IPS-20b (cell line): Measurements from ENCODE around the gene NAA10.

Experiments used
- H3K27ac ChIP-seq: one replicate; pipeline ENCODE4 v1.5.1; 2013; ENCODE audit warnings: low read length
- H3K27me3 ChIP-seq: 2 replicates; pipeline ENCODE4 v1.6.1; 2013; ENCODE audit warnings: mild to moderate bottlenecking, low read length, inconsistent platforms; ENCODE audit not compliant: insufficient read depth
- H3K36me3 ChIP-seq: 2 replicates; pipeline ENCODE4 v1.6.1; 2013; ENCODE audit warnings: low read depth, mild to moderate bottlenecking, inconsistent platforms, low read length, moderate library complexity; ENCODE audit not compliant: insufficient read depth
- H3K4me1 ChIP-seq: 2 replicates; pipeline ENCODE4 v1.6.1; 2013; ENCODE audit warnings: mild to moderate bottlenecking, control low read depth, inconsistent platforms, low read length, moderate library complexity; ENCODE audit not compliant: insufficient read depth
- H3K4me3 ChIP-seq: 2 replicates; pipeline ENCODE4 v1.5.1; 2013; ENCODE audit warnings: mild to moderate bottlenecking, low read length, inconsistent platforms
- H3K9ac ChIP-seq: 2 replicates; pipeline ENCODE4 v1.6.1; 2013; ENCODE audit warnings: low read depth, mild to moderate bottlenecking, inconsistent platforms, low read length, moderate library complexity
- H3K9me3 ChIP-seq: 2 replicates; pipeline ENCODE4 v1.6.1; 2013; ENCODE audit warnings: mild to moderate bottlenecking, low read depth, low read length, inconsistent platforms; ENCODE audit not compliant: insufficient read depth

The NAA10 gene

GRCh38 chrX:153944140-153944799 lies 9.4 kb upstream of the NAA10 start, which contains the start of gene RENBP:
Gene RENBP (minus strand): TSS chrX:153944643. CDS start chrX:153944610, 33 bp downstream.
- no peaks in the 10 kb centered on the region for H3K9me3 ChIP-seq
- no peak within 1 kb of the TSS; the same call in 1 of the 2 replicates for H3K9ac ChIP-seq
- H3K27me3 ChIP-seq = no peaks in the 10 kb centered on the region
- peaks cover 14% of the 10 kb centered on the region for H3K36me3 ChIP-seq
- peak within 1 kb of the TSS; percentile 45; the same call in 1 of the 2 replicates for H3K4me3 ChIP-seq
- peaks cover 5% of the 10 kb centered on the region; the same call in 1 of the 2 replicates for H3K4me1 ChIP-seq
- H3K27ac ChIP-seq = no peak within 1 kb of the TSS

- peaks cover 5% of the 10 kb centered on the region; the same call in 1 of the 2 replicates for H3K4me1 ChIP-seq
- no peaks in the 10 kb centered on the region for H3K9me3 ChIP-seq
- H3K27ac ChIP-seq = no peak overlapping the region
- H3K36me3 ChIP-seq = no peaks in the 10 kb centered on the region
- no peak overlapping the region; the same call in 1 of the 2 replicates for H3K4me3 ChIP-seq
- H3K9ac ChIP-seq = peak overlapping the region; percentile 59; the same call in 1 of the 2 replicates
- H3K27me3 ChIP-seq = no peaks in the 10 kb centered on the region
Measured at GRCh38 chrX:153941336-153942252, 6.8 kb upstream of the NAA10 start.

GRCh38 chrX:153939573-153939972 lies 4.7 kb upstream of the NAA10 start:
- Histone ChIP-seq H3K4me3 (no peak overlapping the region), H3K36me3 (no peaks in the 10 kb centered on the region), H3K9ac (no peak overlapping the region), H3K27ac (no peak overlapping the region), H3K27me3 (no peaks in the 10 kb centered on the region), H3K4me1 (peaks cover 5% of the 10 kb centered on the region; the same call in 1 of the 2 replicates), H3K9me3 (no peaks in the 10 kb centered on the region)

GRCh38 chrX:153938226-153938786 lies 3.5 kb upstream of the NAA10 start:
- H3K36me3 ChIP-seq = no peaks in the 10 kb centered on the region

DNA sequence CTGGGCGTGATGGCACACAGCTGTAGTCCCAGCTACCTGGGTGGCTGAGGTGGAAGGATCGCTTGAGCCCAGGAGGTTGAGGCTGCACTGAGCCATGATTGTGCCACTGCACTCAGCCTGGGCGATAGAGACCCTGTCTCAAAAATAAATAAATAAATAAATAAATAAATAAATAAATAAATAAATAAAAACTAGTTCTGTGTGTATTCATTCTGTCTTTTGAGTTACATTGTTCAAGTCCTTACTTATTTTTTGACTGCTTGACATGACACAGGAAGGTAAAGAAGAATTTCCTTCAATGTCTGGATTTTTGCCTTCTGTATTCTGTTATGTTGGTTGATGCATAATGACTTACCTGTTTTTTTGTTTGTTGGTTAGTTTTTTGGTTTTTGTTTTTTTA lies 2.2 kb upstream of the NAA10 start:
- no peaks in the 10 kb centered on the region for H3K9me3 ChIP-seq
- no peaks in the 10 kb centered on the region for H3K27me3 ChIP-seq
- peaks cover 5% of the 10 kb centered on the region; the same call in 1 of the 2 replicates for H3K4me1 ChIP-seq
- H3K36me3 ChIP-seq = peaks cover 7% of the 10 kb centered on the region
- no peak overlapping the region for H3K27ac ChIP-seq
- no peak overlapping the region for H3K9ac ChIP-seq
- H3K4me3 ChIP-seq = no peak overlapping the region

More at GRCh38 chrX:153938226-153938786, 3.5 kb upstream of the NAA10 start:
- Histone ChIP-seq H3K4me1 (peaks cover 5% of the 10 kb centered on the region; the same call in 1 of the 2 replicates), H3K4me3 (no peak overlapping the region), H3K27me3 (no peaks in the 10 kb centered on the region), H3K9ac (no peak overlapping the region), H3K9me3 (no peaks in the 10 kb centered on the region), H3K27ac (no peak overlapping the region)

DNA sequence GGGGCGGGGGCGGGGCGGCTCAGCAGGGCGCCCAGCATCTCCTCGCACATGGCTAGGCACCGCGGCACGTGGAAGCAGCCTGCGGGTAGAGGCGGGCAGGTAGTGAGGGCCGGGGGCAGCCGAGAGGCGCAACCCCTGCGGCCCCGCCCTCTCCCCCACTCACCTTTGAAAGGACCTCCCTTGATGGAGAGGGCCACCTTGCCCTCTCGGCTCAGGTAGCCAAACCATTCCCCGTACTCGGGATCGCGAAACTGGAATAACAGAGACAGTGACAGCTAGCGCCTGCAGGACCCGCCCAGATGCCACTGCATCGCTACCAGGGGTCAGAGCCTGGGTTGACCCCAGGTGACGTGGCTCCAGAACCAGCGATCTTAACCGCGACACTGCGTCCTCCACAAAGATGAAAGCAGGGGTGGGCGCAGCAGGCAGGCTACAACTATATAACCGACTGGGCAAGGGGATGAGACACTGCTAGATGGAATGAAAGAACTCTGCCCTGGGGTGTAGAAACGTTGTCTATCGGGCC lies 552 bp upstream of the NAA10 start:
- Histone ChIP-seq H3K9ac (no peak overlapping the region), H3K36me3 (peaks cover 7% of the 10 kb centered on the region), H3K4me1 (peaks cover 5% of the 10 kb centered on the region; the same call in 1 of the 2 replicates), H3K4me3 (peak overlapping the region; percentile 53; the same call in 1 of the 2 replicates), H3K9me3 (no peaks in the 10 kb centered on the region), H3K27ac (no peak overlapping the region), H3K27me3 (no peaks in the 10 kb centered on the region)

GRCh38 chrX:153934148-153934761 lies 582 bp downstream of the NAA10 start:
- Histone ChIP-seq H3K36me3 (peaks cover 9% of the 10 kb centered on the region), H3K27ac (no peak overlapping the region), H3K4me1 (no peaks in the 10 kb centered on the region; the same call in 1 of the 2 replicates), H3K9ac (peak overlapping the region; percentile 73; the same call in 1 of the 2 replicates), H3K9me3 (no peaks in the 10 kb centered on the region), H3K4me3 (peak overlapping the region; percentile 71), H3K27me3 (no peaks in the 10 kb centered on the region)

- Histone ChIP-seq H3K27me3 (no peaks in the 10 kb centered on the region), H3K9ac (peak overlapping the region; percentile 73; the same call in 1 of the 2 replicates), H3K4me3 (peak overlapping the region; percentile 71), H3K9me3 (no peaks in the 10 kb centered on the region), H3K4me1 (no peaks in the 10 kb centered on the region; the same call in 1 of the 2 replicates), H3K27ac (no peak overlapping the region), H3K36me3 (peaks cover 11% of the 10 kb centered on the region)
Measured at GRCh38 chrX:153933748-153934147, 1.1 kb downstream of the NAA10 start.

- Histone ChIP-seq H3K27me3 (no peaks in the 10 kb centered on the region), H3K9me3 (no peaks in the 10 kb centered on the region), H3K36me3 (peaks cover 11% of the 10 kb centered on the region), H3K27ac (no peak overlapping the region), H3K9ac (no peak overlapping the region), H3K4me1 (no peaks in the 10 kb centered on the region; the same call in 1 of the 2 replicates), H3K4me3 (no peak overlapping the region)
Measured at GRCh38 chrX:153932220-153932915, 2.5 kb downstream of the NAA10 start.

GRCh38 chrX:153931748-153932147 lies 3.1 kb downstream of the NAA10 start:
- Histone ChIP-seq H3K9ac (no peak overlapping the region), H3K27ac (no peak overlapping the region), H3K36me3 (peaks cover 11% of the 10 kb centered on the region), H3K4me3 (no peak overlapping the region), H3K9me3 (no peaks in the 10 kb centered on the region), H3K4me1 (no peaks in the 10 kb centered on the region; the same call in 1 of the 2 replicates), H3K27me3 (no peaks in the 10 kb centered on the region)
